ENCODE data around the gene ULBP2.
"Not testable (repeated sequence)": the region's sequence is repeated elsewhere in the genome, so short reads cannot be mapped to it uniquely, and the experiment has no call there.

The ULBP2 gene

GRCh38 chr6:149909701-149910470 lies 31.9 kb upstream of the ULBP2 start:
- DNase-seq = no peak

GRCh38 chr6:149910721-149911151 lies 31.1 kb upstream of the ULBP2 start:
- DNase-seq = no peak

- not testable (repeated sequence) for DNase-seq
Measured at GRCh38 chr6:149912680-149913079, 29.1 kb upstream of the ULBP2 start.

GRCh38 chr6:149913085-149913484 lies 28.7 kb upstream of the ULBP2 start:
- no peak for DNase-seq

- no peak for DNase-seq
Measured at GRCh38 chr6:149913540-149914240, 28.1 kb upstream of the ULBP2 start.

GRCh38 chr6:149915970-149916865 lies 25.6 kb upstream of the ULBP2 start:
- DNase-seq = no peak

GRCh38 chr6:149917679-149918078 lies 24.1 kb upstream of the ULBP2 start:
- DNase-seq = no peak

GRCh38 chr6:149918151-149918905 lies 23.5 kb upstream of the ULBP2 start:
- no peak for DNase-seq

- not testable (repeated sequence) for DNase-seq
Measured at GRCh38 chr6:149919126-149919833, 22.5 kb upstream of the ULBP2 start.

- no peak for DNase-seq
Measured at GRCh38 chr6:149919834-149920225, 22.0 kb upstream of the ULBP2 start.

GRCh38 chr6:149921361-149921760 lies 20.5 kb upstream of the ULBP2 start:
- no peak for DNase-seq

GRCh38 chr6:149922091-149922490 lies 19.7 kb upstream of the ULBP2 start:
- DNase-seq = not testable (repeated sequence)

GRCh38 chr6:149922642-149923326 lies 19.0 kb upstream of the ULBP2 start, which contains the start of gene RAET1G:
TSS of gene RAET1G (minus strand) at chr6:149923121. CDS start at chr6:149923010, 111 bp downstream.
- peak; percentile 45 for DNase-seq

GRCh38 chr6:149923327-149923986 lies 18.4 kb upstream of the ULBP2 start:
- no peak for DNase-seq

- no peak for DNase-seq
Measured at GRCh38 chr6:149924206-149924932, 17.4 kb upstream of the ULBP2 start.

GRCh38 chr6:149924933-149925252 lies 16.9 kb upstream of the ULBP2 start:
- DNase-seq = no peak

- no peak for DNase-seq
Measured at GRCh38 chr6:149925253-149925973, 16.4 kb upstream of the ULBP2 start.

- peak; percentile 86 for DNase-seq
Measured at GRCh38 chr6:149925974-149926777, 15.6 kb upstream of the ULBP2 start.

All from OCI-M1 (cell line).